Measurements from ENCODE around the gene HMGN2.
"Not testable (repeated sequence)": the region's sequence is repeated elsewhere in the genome, so short reads cannot be mapped to it uniquely, and the experiment has no call there.

Gene HMGN2

DNA sequence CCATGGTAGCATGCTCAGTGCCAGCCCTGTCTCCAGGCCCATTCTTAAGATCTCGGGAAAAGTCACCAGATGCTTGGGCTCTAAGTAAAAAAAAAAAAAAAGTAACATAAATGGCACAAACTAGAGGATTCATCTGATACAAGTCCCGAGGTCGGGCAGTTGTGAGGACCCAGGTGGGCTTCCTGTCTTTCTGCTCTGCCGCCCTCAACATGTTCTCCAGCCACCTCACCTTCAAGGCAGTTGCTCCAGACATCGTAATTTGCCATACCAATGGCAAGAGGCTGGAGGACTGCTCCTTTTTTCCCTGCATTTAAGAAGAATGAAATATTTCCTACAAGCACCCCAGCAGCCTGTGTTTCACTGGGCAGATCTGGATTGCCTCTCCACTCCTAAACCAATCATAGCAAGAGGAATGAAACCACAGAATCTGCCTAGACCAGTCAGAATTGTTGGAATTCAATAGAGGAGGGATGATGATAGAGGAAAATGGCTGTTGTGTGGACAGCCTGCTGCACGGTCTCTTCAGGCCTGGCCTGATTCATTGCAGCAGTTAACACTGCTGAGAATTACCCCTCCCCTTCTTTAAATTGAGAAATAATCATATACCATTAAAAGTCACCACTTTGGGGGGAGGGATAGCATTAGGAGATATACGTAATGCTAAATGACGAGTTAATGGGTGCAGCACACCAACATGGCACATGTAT is 5.4 kb downstream of the HMGN2 start:
- DNase-seq: peak; percentile 46

DNA sequence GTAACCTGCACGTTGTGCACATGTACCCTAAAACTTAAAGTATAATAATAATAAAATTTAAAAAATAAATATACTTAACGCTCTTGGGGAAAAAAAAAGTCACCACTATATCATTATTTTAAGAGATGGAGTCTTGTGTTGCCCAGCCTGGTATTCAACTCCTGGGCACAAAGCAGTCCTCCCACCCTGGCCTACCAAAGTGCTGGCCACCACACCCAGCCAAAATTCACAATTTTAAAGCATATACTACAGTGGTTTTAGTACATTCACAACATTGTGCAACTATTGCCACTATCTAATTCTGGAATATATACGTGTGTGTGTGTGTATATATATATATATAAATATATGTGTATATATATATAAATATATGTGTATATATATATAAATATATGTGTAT is 5.9 kb downstream of the HMGN2 start:
- DNase-seq: peak; percentile 32

GRCh38 chr1:26478988-26479387 is 6.7 kb downstream of the HMGN2 start:
- no peak for DNase-seq

DNA sequence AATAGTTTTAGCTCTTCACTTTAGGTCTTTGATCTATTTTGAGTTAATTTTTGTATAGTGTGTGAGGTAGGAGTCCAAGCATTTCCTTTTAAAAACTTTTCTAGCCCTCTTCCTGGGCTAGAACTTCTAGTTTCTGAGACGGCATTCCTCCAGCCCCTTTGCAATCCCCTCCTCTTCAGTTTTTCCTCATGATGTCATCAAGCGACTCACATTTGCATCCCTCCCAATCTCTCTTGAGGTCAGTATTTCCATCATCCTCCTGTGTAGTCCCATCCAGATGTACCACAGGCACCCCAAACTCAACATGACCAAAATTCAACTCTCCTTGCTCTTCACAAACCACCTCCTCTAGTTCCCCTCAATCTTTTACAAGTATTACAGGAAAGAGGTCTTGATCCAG is 10.7 kb downstream of the HMGN2 start:
- no peak for DNase-seq

DNA sequence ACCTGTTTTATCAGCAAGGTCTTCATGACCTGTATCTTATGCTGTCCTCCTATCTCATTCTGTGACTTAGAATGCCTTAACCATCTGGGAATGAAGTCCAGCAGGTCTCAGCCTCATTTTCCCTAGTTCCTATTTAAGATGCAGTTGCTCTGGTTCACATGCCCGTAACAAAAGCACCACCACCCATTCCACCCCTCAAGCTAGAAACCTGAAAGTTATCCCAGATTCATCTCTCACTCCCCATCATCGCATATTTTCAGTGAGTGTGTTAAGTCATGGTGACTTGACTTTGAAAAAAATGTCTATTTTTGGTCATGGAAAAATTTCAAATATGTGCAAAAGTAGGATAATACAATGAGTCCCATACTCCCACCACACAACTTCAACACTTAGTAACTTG is 11.7 kb downstream of the HMGN2 start:
- no peak for DNase-seq

GRCh38 chr1:26490155-26490554 is 17.9 kb downstream of the HMGN2 start:
- no peak for DNase-seq

DNA sequence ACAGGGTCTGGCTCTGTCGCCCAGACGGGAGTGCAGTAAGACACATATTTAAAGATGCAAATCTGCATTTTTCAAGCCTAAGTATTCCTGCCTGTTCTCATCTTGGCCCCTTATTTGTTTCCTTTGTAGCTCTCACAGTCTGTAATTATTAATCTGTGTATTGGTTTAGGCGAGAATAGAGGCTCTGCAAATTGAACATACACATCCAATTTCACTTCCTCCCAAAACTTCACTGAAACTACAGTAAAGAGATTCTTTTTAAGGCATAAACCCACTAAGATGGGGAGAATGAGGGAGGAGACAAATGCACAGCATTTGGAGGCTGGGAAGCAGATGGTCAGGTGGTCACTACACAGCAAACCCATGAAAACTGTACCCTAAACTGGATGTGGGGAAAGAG is 21.0 kb downstream of the HMGN2 start:
- no peak for DNase-seq

- no peak for DNase-seq
Measured at GRCh38 chr1:26493938-26494337, 21.7 kb downstream of the HMGN2 start.

DNA sequence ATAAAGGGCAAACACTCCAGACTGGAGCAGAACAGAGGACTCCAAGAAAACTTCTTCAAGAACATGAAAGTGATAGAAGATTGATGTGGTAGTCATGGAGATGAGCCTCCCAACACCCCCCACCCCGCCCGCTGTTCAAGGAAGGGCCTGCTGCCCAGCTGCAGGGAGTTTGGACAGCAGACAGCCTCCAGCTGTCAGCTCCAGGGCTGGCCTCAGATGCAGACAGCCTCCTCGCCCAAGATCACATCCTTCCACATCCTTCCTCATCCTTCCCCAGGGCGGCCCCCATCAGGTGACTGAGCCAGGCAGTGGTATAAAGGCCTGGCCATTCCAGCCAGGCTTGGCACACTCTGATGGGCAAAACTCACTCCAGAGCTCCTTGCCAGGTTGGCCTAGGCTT is 24.6 kb downstream of the HMGN2 start:
- no peak for DNase-seq

DNA sequence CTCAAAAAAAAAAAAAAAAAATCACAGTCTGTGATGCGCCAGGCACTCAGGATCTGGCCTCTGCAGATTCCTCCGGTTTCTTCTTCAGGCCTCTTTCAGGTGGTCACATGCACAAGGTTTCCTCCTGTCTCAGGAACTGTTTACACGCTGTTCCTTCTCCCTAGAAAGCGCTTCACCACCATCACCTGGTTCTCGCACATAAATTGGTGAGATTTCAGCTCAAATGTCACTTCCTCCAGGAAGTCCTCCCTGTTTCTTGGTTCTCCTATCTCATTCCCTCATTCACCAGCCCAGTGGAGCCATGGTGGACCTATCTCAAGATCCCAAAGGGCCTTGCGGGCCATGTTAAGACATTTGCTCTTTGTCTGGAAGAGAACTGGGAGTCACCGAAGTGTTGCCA is 26.7 kb downstream of the HMGN2 start:
- no peak for DNase-seq

GRCh38 chr1:26500488-26501175 is 28.4 kb downstream of the HMGN2 start:
- peak; percentile 96 for DNase-seq

DNA sequence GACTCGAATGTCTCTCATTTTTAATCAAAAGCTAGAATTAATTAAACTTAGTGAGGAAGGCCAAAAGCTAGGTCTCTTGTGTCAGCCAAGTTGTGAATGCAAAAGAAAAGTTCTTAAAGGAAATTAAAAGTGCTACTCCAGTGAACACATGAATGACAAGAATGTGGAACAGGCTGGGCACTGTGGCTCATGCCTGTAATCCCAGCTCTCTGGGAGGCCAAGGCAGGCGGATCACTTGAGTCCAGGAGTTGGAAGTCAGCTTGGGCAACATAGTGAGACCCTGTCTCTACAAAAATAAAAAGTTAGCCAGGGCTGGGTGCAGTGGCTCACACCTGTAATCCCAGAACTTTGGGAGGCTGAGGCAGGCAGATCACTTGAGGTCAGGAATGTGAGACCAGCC is 38.5 kb downstream of the HMGN2 start:
- DNase-seq: not testable (repeated sequence)

- not testable (repeated sequence) for DNase-seq
Measured at GRCh38 chr1:26515836-26516235, 43.6 kb downstream of the HMGN2 start.

DNA sequence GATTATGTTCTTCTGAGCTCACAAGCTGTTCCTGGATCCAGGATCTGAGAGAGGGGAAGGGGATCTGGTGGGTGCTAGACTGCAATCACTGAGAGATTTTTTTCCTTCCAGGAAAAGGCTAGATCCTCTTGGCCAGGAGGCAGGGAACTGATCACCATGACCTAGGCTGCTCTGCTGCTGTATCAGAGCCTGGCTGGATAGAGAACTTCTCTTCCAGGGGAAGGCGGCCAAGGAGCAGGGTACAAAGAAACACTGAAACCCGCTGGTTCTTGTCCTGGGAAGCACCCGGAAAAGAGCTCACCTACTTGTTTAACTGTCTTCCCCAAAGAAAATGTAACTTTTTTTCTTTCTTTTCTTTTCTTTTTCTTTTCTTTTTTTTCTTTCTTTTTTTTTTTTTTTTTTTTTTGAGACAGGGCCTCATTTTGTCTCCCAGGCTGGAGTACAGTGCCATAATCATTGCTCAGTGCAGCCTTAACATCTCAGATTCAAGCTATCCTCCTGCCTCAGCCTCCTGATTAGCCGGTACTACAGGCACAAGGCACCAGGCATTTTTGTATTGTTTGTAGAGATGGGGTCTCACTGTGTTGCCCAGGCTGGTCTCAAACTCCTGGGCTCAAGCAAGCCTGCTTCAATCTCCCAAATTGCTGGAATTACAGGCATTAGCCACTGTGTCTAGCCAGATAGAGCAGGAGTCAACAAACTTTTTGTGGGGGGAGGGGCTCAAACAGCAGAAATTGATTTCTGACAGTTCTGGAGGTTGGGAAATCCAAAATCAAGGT is 44.9 kb downstream of the HMGN2 start:
- DNase-seq: no peak

- no peak for DNase-seq
Measured at GRCh38 chr1:26517766-26518049, 45.5 kb downstream of the HMGN2 start.

- no peak for DNase-seq
Measured at GRCh38 chr1:26518355-26518754, 46.1 kb downstream of the HMGN2 start.

- no peak for DNase-seq
Measured at GRCh38 chr1:26520339-26520738, 48.1 kb downstream of the HMGN2 start.

GRCh38 chr1:26521669-26522030 is 49.4 kb downstream of the HMGN2 start:
- no peak for DNase-seq

DNA sequence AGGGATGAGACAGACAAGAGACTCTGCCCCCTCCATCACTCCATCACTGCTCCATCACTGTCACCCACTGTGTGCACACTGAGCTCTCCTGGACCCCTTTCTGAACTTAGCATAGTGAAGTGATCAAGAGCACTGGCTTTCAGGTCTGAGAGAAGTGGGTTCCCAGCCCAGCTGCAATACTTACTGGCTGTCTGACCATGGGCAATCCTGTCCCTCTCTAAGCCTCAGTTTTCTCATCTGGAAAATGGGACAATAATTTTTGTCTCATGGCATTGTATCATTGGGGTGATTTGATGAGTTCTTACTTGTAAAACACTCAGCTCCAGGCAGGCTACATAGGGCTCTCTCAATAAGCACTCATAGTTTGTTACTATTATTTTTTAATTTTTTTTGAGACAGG is 49.8 kb downstream of the HMGN2 start:
- no peak for DNase-seq

DNA sequence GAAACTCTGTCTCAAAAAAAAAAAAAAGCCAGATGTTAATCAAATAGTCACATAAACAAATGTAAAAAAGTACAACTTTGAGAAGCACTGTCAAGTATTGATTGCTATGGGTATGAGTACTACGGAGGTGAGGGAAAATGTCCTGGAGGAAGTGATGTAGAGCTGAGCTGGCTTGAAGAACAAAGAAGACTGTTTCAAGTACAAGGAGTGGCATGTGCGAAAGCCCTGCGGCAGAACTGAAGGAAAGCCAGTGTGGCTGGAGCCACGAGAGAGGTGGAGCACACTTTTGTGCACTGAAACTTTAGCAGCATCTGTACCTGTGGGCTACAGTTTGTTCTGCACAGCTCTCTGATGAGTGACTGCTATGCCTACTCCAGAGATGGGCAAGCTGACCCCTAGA is 51.9 kb downstream of the HMGN2 start:
- no peak for DNase-seq
